GM19351 (cell line): Measurements from ENCODE around the gene PROX1.
"Not testable (repeated sequence)": the region's sequence is repeated elsewhere in the genome, so short reads cannot be mapped to it uniquely, and the experiment has no call there.

Experiments used
- ATAC-seq: cut with Tn5 transposase; IDR thresholded peaks from one replicate; pipeline ENCODE4 v1.9.1; 2021; ENCODE audit warnings: mild to moderate bottlenecking, moderate library complexity; ENCODE audit not compliant: unreplicated experiment

Gene PROX1

GRCh38 chr1:214066936-214067335 lies 79.2 kb downstream of the PROX1 start:
- ATAC-seq = no peak

- no peak for ATAC-seq
Observed at GRCh38 chr1:214067397-214067796, 79.6 kb downstream of the PROX1 start.

GRCh38 chr1:214067853-214068703 lies 80.3 kb downstream of the PROX1 start:
- ATAC-seq = no peak

- no peak for ATAC-seq
Observed at GRCh38 chr1:214068979-214069378, 81.2 kb downstream of the PROX1 start.

GRCh38 chr1:214071469-214071868 lies 83.7 kb downstream of the PROX1 start:
- ATAC-seq = no peak

- ATAC-seq = no peak
Observed at GRCh38 chr1:214072426-214073157, 84.8 kb downstream of the PROX1 start.

GRCh38 chr1:214074477-214074876 lies 86.7 kb downstream of the PROX1 start:
- ATAC-seq = no peak

- no peak for ATAC-seq
Observed at GRCh38 chr1:214075305-214075998, 87.7 kb downstream of the PROX1 start.

GRCh38 chr1:214075999-214076707 lies 88.4 kb downstream of the PROX1 start:
- no peak for ATAC-seq

- no peak for ATAC-seq
Observed at GRCh38 chr1:214076708-214077065, 88.9 kb downstream of the PROX1 start.

- no peak for ATAC-seq
Observed at GRCh38 chr1:214078950-214079349, 91.2 kb downstream of the PROX1 start.

GRCh38 chr1:214085325-214085724 lies 97.6 kb downstream of the PROX1 start:
- ATAC-seq = no peak

- ATAC-seq = no peak
Observed at GRCh38 chr1:214086945-214087344, 99.2 kb downstream of the PROX1 start.

GRCh38 chr1:214089003-214089402 lies 101.2 kb downstream of the PROX1 start:
- ATAC-seq = not testable (repeated sequence)
